GM10248 (cell line): Measurements from ENCODE around the gene ATP10A.

Experiments
- CTCF ChIA-PET: fragments of 300-600 bp; sonication (Branson Sonifier 250); formaldehyde crosslinking; extraction: SDS; loops from one replicate; lab custom pipeline; 2021; ENCODE audit warnings: antibody characterized with exemption; lab: Yijun Ruan, JAX
- POLR2A ChIA-PET: fragments of 350-650 bp; sonication (Branson Sonifier 250); formaldehyde crosslinking; extraction: SDS; loops from one replicate; lab custom pipeline; 2020; ENCODE audit warnings: antibody characterized with exemption; lab: Yijun Ruan, JAX
- DNase-seq: peaks from one replicate; pipeline ENCODE4 v3.0.0; 2012; ENCODE audit errors: extremely low spot score
- CTCF ChIP-seq: IDR thresholded peaks from 2 replicates; pipeline ENCODE4 v1.5.1; 2012; ENCODE audit warnings: mild to moderate bottlenecking, low read depth; ENCODE audit errors: extremely low read depth, missing control alignments, control extremely low read depth

The ATP10A gene

GRCh38 chr15:25838871-25839195 is 24.3 kb downstream of the ATP10A start:
- DNase-seq = no peak
- ChIA-PET CTCF (no interaction called here), POLR2A (no interaction called here)
- no peak for TF ChIP-seq CTCF

GRCh38 chr15:25838191-25838870 is 24.8 kb downstream of the ATP10A start:
- TF ChIP-seq CTCF = no peak
- POLR2A ChIA-PET = no interaction called here
- CTCF ChIA-PET = no interaction called here
- DNase-seq = no peak

DNA sequence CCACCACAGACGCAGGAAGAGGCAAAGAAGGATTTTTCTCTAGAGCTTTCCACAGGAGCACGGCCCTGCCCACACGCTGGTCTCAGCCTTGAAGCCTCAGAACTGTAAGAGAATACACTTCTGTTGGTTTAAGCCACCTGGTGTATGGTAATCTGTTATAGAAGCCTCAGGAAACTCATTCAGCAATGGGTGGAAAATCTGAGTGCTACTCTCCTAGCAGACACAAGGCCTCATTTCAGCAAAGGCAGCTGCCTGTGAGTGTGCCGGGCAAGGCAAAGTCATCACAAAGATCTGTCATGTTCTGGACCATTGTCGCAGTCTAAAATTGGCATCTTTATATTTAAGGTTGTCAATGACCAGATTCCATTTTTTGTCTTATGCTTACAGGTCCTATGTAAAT is 31.0 kb downstream of the ATP10A start:
- no peak for TF ChIP-seq CTCF
- CTCF ChIA-PET = no interaction called here
- DNase-seq = no peak
- POLR2A ChIA-PET = no interaction called here

GRCh38 chr15:25830844-25831451 is 32.2 kb downstream of the ATP10A start:
- ChIA-PET CTCF (no interaction called here), POLR2A (no interaction called here)
- DNase-seq = no peak

GRCh38 chr15:25829073-25829472 is 34.1 kb downstream of the ATP10A start:
- no peak for DNase-seq
- POLR2A ChIA-PET = no interaction called here
- CTCF ChIA-PET = interaction anchor here (0.8 kb wide), 1 partner anchor 16 kb away, joined by 3 read pairs; no protein-coding TSS in a partner anchor
- TF ChIP-seq CTCF = no peak

More at GRCh38 chr15:25830844-25831451, 32.2 kb downstream of the ATP10A start:
- no peak for TF ChIP-seq CTCF

DNA sequence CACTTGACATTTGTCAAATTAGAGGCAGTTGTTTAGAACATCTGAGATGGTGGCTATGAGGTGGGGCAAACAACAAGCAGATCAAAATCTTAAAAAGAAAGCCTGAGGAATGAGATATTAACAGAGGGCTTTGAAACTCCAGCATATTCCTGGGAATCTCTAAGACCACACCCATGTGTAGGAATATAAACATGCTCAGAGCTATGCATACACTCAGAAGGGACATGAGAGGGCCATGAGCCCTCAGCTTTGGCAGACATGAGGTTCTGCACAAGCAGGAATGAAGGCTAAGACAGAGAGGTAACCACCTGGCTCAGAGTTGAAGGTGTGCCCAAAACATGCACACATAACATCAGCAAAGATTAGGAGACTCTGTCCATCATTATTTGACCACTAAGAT is 37.9 kb downstream of the ATP10A start:
- CTCF ChIA-PET = no interaction called here
- POLR2A ChIA-PET = no interaction called here
- no peak for TF ChIP-seq CTCF
- no peak for DNase-seq
